DOHH2 (cell line): ENCODE results near the gene SFXN5.

Source experiments
- H3F3A ChIP-seq: fragments of 200-600 bp; sonication (generic), shearing (Covaris generic); 2 replicates; pipeline ENCODE4 v1.6.0; 2016; ENCODE audit warnings: antibody characterized with exemption, mild to moderate bottlenecking; ENCODE audit not compliant: control insufficient read depth, insufficient read depth
- H3K27ac ChIP-seq: fragments of 200-600 bp; sonication (generic); 2 replicates; pipeline ENCODE4 v1.5.1; 2014; ENCODE audit warnings: low read depth, mild to moderate bottlenecking, low read length, moderate library complexity
- H3K27me3 ChIP-seq: fragments of 200-600 bp; sonication (generic); 2 replicates; pipeline ENCODE4 v1.6.1; 2014; ENCODE audit warnings: mild to moderate bottlenecking, low read length, mixed read lengths; ENCODE audit not compliant: control insufficient read depth
- H3K36me3 ChIP-seq: fragments of 200-600 bp; sonication (generic); 2 replicates; pipeline ENCODE4 v1.6.1; 2014; ENCODE audit warnings: mild to moderate bottlenecking, low read length, moderate library complexity, mixed read lengths; ENCODE audit not compliant: control insufficient read depth
- H3K4me1 ChIP-seq: fragments of 200-600 bp; sonication (generic); 2 replicates; pipeline ENCODE4 v1.6.1; 2014; ENCODE audit warnings: mild to moderate bottlenecking, low read length, mixed read lengths; ENCODE audit not compliant: control insufficient read depth
- H3K4me2 ChIP-seq: fragments of 200-600 bp; sonication (generic); 2 replicates; pipeline ENCODE4 v1.6.0; 2014; ENCODE audit warnings: mild to moderate bottlenecking, low read length, moderate library complexity
- H3K4me3 ChIP-seq: fragments of 200-600 bp; sonication (generic); 2 replicates; pipeline ENCODE4 v1.5.1; 2014; ENCODE audit warnings: mild to moderate bottlenecking, low read length, mixed read lengths
- H3K79me2 ChIP-seq: fragments of 200-600 bp; sonication (generic); 2 replicates; pipeline ENCODE4 v1.6.1; 2014; ENCODE audit warnings: mild to moderate bottlenecking, low read length, mixed read lengths; ENCODE audit not compliant: control insufficient read depth
- H3K9me2 ChIP-seq: fragments of 200-600 bp; sonication (generic); replicated peaks from 2 replicates; pipeline ENCODE4 v1.6.1; 2014; ENCODE audit warnings: mild to moderate bottlenecking, low read length, mixed read lengths; ENCODE audit not compliant: control insufficient read depth
- H3K9me3 ChIP-seq: fragments of 200-600 bp; sonication (generic); 2 replicates; pipeline ENCODE4 v1.6.1; 2014; ENCODE audit warnings: antibody characterized with exemption, low read length, mixed read lengths; ENCODE audit not compliant: control insufficient read depth, insufficient read depth
- H4K20me1 ChIP-seq: fragments of 200-600 bp; sonication (generic); 2 replicates; pipeline ENCODE4 v1.6.0; 2014; ENCODE audit warnings: low read depth, mild to moderate bottlenecking, antibody characterized with exemption, low read length, moderate library complexity; ENCODE audit not compliant: control insufficient read depth, insufficient read depth
- EZH2phosphoT487 ChIP-seq: fragments of 200-600 bp; sonication (generic); IDR thresholded peaks from 2 replicates; pipeline ENCODE4 v1.6.1; 2017; ENCODE audit warnings: borderline replicate concordance, mild to moderate bottlenecking, antibody characterized with exemption, low read length, moderate library complexity, mixed read lengths
- TF ChIP-seq, protein P1 (sequence below): fragments of 200-600 bp; sonication (generic); IDR thresholded peaks from one replicate; pipeline ENCODE4 v1.5.1; 2014; ENCODE audit warnings: antibody characterized with exemption, mild to moderate bottlenecking, low read depth, low read length; ENCODE audit not compliant: poor library complexity, severe bottlenecking

Gene SFXN5

DNA sequence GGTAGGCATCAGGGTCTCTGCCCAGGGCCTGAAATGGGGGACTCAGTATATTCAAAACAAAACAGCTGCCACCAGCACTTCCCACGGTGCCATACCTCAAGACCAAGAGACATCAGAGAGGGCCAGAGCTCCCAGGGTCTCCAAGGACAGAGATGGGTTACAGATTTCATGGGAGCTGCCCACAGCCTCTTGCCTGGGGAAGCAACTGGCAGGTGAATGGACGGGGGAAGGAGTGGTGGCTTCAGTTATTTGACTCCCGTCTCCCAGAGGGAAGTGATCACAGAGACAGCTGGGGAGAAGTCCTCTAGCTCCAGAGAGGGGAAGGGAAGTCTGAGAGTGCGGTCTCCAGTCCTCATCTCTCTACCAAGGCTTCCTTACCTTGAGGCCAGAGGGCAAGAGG is 15.8 kb upstream of the SFXN5 start:
- TF ChIP-seq, protein P1, sequence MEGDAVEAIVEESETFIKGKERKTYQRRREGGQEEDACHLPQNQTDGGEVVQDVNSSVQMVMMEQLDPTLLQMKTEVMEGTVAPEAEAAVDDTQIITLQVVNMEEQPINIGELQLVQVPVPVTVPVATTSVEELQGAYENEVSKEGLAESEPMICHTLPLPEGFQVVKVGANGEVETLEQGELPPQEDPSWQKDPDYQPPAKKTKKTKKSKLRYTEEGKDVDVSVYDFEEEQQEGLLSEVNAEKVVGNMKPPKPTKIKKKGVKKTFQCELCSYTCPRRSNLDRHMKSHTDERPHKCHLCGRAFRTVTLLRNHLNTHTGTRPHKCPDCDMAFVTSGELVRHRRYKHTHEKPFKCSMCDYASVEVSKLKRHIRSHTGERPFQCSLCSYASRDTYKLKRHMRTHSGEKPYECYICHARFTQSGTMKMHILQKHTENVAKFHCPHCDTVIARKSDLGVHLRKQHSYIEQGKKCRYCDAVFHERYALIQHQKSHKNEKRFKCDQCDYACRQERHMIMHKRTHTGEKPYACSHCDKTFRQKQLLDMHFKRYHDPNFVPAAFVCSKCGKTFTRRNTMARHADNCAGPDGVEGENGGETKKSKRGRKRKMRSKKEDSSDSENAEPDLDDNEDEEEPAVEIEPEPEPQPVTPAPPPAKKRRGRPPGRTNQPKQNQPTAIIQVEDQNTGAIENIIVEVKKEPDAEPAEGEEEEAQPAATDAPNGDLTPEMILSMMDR, result no peak
- no peak for TF ChIP-seq EZH2phosphoT487
- H3K9me2 ChIP-seq, result no peaks in the 10 kb centered on the region
- no peaks in the 10 kb centered on the region for H4K20me1 ChIP-seq
- H3K27me3 ChIP-seq, result 0 out of 2 replicates have a peak, but pooled peaks cover 4% of the 10 kb centered on the region
- H3K27ac ChIP-seq, result no peak overlapping the region
- H3K9me3 ChIP-seq, result no peaks in the 10 kb centered on the region
- no peaks in the 10 kb centered on the region for H3K4me1 ChIP-seq
- H3K36me3 ChIP-seq, result no peaks in the 10 kb centered on the region
- H3F3A ChIP-seq, result no peaks in the 10 kb centered on the region
- no peaks in the 10 kb centered on the region for H3K79me2 ChIP-seq
- H3K4me3 ChIP-seq, result no peak overlapping the region
- no peak overlapping the region for H3K4me2 ChIP-seq

DNA sequence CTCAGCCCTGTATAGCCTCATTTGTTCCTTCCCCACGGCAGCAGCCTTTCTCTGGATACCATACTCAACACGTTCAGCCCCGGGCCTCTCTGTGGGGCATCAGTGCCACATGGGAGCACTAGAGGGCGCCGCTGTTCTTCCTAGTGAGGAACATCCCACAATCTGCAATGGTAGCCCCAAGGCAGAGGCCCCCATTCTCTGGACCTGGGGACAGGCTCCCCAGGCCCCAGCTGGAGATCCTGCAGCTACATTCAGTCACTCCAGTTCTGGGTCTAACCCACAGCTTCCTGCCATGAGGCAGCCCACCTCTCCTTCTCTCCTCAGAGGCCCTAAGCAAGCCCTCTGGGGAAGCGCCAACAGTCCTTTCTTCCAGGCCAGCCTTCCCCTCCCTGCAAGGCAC is 14.2 kb upstream of the SFXN5 start:
- no peaks in the 10 kb centered on the region for H4K20me1 ChIP-seq

DNA sequence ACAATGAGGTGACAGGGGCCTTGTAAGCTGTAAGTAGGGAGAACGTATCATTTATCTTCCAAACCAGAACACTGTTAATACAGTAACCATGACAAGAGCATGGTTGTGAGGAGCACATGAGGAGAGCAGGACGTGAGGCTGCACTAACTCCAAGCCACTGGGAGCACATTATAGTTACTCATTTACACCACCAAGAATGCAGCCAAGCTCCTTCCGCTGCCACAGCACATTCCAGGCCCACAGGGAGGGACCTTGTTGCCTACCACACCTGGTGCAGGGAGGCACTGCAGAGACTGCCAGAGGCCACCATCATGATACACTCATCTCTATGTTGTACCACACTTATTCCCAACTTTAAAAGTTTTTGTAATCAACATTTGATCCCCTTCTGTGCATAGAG is 13.5 kb upstream of the SFXN5 start:
- Histone ChIP-seq H3K27ac (no peak overlapping the region), H3K4me3 (no peak overlapping the region), H3K9me3 (no peaks in the 10 kb centered on the region), H3F3A (no peaks in the 10 kb centered on the region), H4K20me1 (no peaks in the 10 kb centered on the region), H3K4me1 (no peaks in the 10 kb centered on the region), H3K27me3 (peaks cover 16% of the 10 kb centered on the region; the same call in 1 of the 2 replicates), H3K9me2 (no peaks in the 10 kb centered on the region), H3K36me3 (no peaks in the 10 kb centered on the region), H3K4me2 (no peak overlapping the region), H3K79me2 (no peaks in the 10 kb centered on the region)
- no peak for TF ChIP-seq EZH2phosphoT487
- TF ChIP-seq, protein P1, result no peak

More for the DNA sequence above, 14.2 kb upstream of the SFXN5 start:
- Histone ChIP-seq H3K4me3 (no peak overlapping the region), H3K36me3 (no peaks in the 10 kb centered on the region), H3K4me2 (no peak overlapping the region), H3K9me3 (no peaks in the 10 kb centered on the region), H3K79me2 (no peaks in the 10 kb centered on the region), H3K9me2 (no peaks in the 10 kb centered on the region), H3K27ac (no peak overlapping the region), H3K4me1 (no peaks in the 10 kb centered on the region), H3F3A (no peaks in the 10 kb centered on the region), H3K27me3 (peaks cover 10% of the 10 kb centered on the region; the same call in 1 of the 2 replicates)
- TF ChIP-seq, protein P1, result peak; percentile 88
- no peak for TF ChIP-seq EZH2phosphoT487
